GM18517 (cell line): ENCODE data around the gene SLC25A34.

ENCODE experiments used
- ATAC-seq: cut with Tn5 transposase; IDR thresholded peaks from one replicate; pipeline ENCODE4 v1.9.1; 2021; ENCODE audit warnings: mild to moderate bottlenecking, moderate library complexity; ENCODE audit not compliant: unreplicated experiment

Gene SLC25A34

DNA sequence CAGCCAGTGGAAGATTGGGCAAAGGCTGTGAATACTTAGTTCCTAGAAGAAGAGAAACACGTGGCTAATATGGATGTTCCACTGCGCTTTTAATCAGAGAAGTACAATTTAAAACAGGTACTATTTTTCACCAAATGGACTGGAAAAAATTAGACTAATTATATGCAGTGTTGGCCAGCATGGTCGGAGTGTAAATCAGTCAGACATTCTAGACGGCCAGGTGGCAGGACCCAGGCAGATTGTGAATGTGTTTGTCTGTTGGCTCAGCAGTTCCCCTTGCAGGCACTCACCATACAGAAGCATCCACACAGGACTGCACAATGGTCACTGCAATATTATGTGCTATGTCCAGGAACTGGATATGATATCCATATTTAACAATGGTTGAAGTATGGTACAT, 23.9 kb upstream of the SLC25A34 start:
- ATAC-seq = no peak

DNA sequence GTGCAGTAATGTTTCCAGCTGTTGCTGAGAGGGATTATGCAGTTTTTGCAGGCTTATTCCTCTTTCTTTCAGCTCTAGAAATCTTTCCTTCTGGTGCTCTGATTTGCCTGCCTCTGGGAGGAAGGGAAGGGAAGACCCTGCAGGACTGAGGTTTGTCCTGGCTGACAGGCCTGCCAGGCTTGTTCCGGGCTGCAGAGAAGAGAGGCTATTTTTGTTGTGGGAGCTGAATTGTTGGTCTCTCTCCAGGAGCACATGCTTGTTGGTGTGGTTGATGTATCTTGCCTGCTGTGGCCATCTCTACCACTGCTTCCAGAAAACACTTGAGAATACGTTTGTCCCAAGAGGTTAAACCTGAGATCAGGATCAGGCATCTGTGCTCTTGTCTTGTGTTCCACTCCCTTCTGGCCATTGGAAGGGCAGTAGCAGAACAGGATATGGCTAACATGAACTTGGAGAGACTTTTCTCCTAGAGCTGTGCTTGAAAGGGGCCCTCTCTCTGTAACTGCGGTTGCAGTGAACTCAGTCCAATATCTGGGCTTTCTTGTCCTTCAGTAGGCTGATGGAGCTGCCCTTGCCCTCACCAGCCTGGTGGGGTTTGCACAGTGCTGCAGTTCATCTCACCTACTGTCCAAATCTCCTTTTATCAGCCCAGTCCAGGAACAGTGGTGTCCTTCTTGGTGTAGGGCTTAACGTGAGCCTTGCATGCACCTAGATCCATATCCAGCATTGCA, 21.5 kb upstream of the SLC25A34 start:
- no peak for ATAC-seq

DNA sequence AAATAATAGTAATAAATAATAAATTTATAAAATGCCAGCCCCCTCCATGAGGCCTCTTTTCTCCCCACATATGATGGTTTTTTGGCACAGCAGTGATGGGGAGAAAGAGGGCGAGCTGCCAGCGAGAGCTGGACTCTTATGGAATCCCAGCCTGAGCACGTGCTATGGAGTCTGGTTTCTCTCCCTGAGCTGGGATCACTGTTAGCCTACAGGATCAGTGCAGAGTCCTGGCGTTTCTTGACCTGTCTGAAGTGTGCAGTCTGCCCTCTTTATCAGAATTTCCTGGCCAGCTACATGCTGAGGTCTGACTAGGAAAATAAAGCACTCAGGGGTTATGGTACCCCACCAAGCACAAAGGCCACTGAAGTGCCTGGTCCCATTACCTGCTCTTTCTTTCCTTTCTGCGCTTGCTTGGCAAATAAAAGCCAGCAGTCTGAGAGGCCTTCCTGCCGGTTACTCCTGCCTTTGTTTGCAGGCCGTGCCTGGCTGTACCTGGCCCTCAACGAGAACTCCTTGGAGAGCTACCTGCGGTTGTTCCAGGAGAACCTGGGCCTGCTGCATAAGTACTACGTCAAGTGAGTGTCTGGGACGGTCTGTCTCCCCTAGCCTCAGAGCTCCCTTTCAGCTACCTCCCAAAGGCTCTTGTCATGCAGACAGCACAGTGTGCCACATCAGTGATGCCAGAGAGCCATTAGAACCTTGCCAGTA, 18.5 kb upstream of the SLC25A34 start:
- ATAC-seq = no peak

DNA sequence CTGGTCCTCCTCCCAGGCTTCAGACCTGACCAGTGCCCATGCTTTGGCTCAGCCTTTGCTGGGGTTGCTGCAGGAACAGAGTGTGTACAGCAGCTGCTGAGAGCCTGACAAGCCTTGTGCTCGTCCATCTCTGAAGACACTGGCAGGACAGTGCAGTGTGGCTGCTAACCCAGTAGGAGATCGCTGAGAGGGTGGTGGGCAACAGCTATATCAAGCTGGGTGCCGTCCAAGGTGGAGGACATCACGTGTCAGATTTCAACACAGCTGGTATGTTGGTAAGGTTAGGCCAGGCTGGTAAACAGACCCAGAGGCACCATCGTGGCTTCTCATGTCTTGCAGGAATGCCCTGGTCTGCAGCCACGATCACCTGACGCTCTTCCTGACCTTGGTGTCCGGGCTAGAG, 17.9 kb upstream of the SLC25A34 start:
- ATAC-seq = no peak

DNA sequence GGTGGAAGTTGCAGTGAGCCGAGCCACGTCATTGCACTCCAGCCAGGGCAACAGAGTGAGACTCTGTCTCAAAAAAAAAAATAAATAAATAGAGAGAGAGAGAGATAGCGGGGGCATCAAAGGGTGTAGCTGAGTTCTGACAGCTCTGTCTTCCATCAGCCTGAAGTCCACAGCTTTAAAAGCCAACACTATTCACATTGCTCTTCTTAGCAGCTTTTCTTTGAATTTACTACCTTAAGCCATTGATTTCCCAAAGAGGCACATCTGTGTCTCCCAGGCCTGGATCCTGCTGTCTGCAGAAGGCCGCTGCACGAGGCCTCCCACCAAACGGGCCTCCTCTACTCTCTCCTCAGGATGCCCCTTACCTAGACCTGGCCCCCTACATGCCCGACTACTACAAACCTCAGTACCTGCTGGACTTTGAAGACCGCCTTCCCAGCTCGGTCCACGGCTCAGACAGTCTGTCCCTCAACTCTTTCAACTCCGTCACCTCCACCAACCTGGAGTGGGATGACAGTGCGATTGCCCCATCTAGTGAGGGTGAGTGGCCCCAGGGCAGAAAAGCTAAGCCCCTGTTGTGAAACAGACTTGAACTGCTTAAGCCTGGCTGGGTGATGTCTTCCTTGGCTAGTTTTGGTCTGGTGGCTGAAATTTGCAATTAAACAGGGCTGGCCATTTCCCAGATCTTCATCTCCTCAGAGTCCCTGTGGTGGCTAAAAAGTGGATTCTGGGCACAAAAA, 16.5 kb upstream of the SLC25A34 start:
- no peak for ATAC-seq

DNA sequence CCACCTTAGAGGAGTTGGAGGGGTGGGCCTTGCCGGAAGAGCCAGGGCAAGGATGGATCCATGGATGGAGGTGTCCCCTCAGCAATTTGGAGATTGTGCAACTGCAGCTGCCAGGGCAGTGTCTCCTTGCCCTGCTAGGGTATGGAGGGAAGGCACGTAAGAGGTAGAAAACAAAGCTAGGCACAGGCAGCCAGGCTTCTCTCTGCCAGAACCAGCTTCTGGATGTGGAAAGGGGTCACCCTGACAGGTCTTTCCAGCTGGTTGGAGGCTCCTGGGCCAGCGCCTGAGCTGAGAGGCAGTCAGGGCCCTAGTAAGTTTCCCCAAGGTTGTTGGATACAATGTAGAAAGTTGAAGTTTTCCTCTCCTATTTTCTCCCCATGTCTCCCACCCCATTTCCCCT, 15.2 kb upstream of the SLC25A34 start:
- no peak for ATAC-seq

DNA sequence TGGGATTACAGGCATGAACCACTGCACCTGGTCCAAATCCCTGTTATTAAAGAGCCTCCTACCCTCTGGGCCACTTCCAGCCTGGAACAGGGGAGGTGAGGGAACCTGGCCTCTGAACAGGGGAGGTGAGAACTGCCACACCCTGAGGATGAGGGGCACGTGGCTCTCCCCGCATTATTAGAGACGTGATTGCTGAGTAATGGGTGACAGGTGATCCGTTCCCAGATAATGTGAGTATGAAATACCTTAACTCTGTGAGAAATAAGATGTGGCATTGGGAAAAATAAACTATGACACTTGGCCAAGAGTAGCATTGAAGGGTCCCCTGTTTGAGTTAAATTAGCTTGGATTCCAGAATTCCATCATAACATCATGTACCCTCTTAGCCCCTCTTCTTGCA, 13.6 kb upstream of the SLC25A34 start:
- ATAC-seq = no peak

DNA sequence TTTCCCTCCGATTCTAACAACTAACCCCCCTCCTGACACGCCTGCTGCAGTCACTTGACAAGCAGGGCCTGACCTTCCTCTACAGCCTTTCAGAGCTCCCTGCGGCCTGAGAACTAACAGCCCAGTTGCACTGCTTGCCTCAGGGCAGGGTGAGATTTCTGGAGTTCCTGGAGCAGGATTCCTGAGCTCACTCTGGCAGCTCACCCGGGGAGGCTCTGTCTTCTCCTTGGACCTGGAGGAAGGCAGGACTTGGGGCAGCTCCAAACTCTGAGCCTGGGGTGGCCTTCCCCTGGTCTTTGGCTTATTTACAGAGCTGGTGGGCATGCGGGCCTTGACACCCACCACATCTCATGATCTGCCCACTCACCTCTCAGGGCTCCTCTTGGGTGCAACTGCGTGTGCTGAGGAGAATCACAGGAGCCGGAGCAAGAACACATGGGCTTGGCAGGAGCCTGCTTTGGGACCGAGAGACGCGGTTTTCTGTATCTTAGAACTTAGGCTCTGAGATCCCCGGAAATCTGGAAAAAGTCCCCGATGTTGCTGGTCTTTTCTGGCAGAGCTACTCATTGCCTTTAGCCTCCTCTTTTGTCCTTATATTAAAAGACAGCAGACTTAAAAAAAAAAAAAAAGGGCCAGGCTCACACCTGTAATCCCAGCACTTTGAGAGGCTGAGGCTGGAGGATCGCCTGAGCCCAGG, 13.1 kb upstream of the SLC25A34 start:
- ATAC-seq = no peak

DNA sequence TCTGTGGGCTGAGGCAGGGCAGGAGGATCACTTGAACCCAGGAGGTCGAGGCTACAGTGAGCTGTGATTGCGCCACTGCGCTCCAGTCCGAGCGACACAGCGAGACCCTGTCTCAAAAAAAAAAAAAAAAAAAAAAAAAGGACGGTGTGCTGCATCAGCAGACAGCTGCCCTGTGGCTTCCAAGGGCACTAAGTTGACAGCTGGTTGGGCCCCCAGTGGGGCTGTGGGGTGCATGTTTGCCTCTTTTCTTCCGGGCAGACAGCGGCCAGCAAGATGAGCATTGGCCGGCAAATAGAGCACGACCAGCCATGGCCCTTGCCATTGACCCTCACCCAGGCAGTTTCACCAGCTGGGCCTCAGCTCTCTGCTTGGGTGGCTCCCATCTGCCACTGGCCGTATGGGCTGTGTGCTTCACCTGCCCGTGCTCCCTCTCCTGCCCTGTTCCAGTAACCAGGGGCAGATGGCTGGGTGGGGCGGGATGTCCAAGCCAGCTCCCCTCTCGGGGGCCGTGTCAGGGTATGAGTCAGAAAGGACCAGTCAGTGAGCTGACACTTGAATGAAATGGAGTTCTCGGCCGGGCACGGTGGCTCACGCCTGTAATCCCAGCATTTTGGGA, 12.3 kb upstream of the SLC25A34 start:
- no peak for ATAC-seq

DNA sequence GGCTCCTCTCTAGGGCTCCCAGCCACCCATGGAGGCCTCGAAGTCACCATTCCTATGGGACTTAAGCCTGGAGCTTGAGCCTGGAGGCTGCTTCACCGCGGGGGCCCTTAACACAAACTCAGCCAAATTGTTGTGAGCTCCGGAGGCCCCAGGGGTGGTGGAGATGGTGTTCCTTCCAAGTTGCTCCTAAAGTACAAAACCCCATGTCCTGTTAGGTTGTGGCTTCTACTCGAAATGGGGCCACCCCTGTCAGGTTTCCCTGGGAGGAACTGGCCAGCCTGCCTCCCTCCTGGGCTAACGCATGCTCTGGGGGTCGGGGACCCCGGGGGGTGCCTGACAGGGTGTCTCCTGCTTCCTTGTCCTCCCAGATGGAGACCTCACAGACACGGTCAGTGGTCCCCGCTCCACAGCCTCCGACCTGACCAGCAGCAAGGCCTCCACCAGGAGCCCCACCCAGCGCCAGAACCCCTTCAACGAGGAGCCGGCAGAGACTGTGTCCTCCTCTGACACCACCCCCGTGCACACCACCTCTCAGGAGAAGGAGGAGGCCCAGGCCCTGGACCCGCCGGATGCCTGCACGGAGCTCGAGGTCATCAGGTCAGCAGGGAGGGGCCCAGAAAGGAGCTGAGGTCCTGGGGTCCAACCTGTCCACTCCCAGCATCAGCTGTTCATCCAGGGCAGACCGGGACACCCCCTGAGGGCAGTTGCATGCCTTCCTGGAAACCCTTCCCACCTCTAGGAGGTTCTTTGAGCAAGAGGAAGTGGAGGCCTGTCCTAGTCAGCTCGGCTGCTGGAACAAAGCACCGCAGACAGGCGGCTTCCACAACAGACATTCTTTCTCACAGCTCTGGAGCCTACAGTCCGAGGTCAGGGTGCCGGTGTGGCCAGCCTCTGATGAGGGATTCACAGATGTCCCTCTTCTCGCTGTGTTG, 10.8 kb upstream of the SLC25A34 start:
- ATAC-seq = no peak

DNA sequence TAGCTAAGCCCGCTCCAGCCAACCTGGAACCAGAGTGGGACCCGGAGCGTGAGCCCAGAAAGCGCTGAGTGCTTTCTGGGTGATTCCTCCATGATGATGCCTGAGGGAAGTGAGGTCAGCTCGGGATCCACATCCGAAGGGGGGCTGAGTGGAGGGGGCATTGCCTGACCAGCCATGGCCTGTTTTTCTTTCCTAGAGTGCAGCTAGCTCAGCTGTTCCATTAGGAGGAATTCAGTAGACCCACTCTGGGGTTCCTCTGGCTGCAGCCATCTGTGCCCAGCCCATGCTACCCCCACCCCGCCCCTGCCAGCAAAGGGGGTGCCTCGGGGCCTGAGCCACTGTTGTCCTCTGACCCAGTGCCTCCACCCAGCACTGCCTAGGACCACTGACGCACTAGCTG, 9.6 kb upstream of the SLC25A34 start:
- no peak for ATAC-seq

DNA sequence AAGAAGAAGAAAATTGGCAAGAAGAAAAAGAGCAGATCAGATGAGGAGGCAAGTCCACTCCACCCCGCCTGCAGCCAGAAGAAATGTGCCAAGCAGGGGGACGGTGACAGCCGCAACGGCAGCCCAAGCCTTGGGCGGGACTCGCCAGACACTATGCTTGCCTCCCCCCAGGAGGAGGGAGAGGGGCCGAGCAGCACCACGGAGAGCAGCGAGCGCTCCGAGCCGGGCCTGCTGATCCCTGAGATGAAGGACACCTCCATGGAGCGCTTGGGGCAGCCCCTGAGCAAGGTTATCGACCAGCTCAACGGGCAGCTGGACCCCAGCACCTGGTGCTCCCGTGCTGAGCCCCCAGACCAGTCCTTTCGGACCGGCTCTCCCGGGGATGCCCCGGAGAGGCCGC, 9.0 kb upstream of the SLC25A34 start:
- ATAC-seq = no peak

DNA sequence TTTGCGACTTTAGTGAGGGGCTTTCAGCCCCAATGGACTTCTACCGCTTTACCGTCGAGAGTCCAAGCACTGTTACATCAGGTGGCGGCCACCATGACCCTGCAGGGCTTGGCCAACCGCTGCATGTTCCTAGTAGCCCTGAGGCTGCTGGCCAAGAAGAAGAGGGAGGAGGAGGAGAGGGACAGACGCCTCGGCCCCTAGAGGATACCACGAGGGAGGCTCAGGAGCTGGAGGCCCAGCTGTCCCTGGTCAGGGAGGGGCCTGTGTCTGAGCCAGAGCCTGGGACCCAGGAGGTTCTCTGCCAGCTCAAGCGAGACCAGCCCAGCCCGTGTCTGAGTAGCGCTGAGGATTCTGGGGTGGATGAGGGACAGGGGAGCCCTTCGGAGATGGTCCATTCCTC, 8.6 kb upstream of the SLC25A34 start:
- ATAC-seq = no peak

DNA sequence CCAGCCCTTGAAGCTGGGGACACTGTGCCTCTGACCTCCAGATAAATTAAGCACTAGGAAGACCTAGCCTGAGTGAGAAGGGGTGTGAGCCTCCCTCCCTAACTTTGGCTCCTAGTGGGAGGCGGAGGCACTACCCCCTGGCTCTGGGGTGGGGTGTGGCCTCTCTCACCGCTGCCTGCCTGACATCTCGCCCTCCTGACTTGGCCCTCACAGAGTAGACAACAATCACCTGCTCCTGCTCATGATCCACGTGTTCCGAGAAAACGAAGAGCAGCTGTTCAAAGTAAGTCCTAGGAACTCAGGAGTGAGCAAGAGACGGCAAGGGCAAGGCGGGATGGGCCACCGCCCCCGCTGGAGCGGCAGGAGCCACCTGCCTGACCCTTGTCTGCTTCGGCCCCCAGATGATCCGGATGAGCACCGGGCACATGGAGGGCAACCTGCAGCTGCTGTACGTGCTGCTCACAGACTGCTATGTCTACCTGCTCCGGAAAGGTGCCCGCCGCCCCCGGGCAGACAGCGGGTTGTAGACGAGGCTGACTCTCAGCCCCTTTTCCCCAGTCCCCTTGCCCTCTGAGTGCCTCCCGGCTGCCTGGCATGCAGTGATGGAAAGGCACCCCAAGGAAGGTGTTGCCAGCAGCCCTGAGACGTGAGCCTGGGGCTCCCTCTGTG, 8.1 kb upstream of the SLC25A34 start:
- ATAC-seq = no peak

DNA sequence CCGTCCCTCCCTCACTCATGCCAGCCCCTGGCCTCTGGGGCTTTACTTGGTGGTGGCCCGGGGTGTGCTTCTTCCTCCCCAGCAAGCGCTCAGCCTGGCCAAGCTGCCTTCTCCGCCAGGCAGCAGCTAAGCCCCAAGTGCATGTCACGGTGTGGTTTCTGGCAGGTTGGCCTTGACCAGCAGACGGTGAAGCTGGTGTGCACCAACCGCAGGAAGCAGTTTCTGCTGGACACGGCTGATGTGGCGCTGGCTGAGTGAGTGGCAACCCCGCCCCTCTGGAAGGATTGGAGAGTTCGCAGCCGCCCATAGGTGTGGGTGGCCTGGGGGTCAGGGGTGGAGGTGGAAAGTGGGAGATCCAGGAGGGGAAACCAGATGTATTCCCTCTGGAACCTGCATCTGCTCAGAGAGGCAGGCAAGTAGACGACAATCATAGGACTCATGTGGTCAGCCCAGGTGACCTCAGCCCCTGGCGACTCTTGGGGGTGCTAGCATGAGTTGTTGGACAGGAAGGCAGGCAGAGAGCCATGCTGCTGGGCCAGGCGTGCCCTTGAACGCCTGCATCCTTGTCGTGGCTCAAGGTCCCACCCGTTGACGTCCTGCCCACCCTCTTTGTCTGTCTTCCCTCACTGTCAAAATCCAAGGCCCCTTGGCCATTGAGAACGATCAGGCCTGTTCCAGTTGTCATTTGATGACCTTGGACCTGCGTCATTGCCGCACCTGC, 7.0 kb upstream of the SLC25A34 start:
- ATAC-seq = no peak

DNA sequence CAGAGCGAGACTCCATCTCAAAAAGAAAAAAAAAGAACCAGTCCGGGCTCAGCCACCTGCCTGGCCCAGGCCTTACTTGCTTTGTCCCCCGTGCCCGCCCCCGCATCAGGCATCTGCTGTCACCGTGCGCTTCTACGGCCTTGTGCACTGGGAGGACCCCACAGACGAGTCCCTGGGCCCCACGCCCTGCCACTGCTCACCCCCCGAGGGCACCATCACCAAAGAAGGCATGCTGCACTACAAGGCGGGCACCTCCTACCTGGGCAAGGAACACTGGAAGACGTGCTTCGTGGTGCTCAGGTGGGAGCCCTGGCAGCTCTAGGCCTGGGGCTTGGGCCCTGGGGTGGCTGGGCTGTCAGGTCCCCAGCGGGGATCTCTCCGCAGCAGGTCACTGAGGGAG, 5.6 kb upstream of the SLC25A34 start:
- ATAC-seq = no peak

DNA sequence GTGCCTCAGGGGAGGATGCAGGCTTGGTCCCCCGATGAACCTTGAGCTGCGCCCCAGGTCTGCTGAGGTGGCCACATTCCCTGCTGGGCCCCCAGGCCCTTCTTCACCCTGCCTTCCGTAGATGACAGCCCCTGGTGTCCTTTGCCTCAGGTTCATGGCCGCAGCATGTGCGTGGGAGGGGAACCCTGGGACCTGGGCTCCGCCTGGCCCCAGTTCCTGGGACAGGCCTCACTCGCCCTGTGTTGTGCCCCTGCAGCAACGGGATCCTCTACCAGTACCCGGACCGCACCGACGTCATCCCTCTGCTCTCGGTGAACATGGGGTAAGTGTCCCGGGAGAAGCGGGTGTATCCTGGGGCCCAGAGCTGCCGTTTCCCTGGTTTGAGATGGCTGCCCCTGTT, 5.1 kb upstream of the SLC25A34 start:
- ATAC-seq = no peak

DNA sequence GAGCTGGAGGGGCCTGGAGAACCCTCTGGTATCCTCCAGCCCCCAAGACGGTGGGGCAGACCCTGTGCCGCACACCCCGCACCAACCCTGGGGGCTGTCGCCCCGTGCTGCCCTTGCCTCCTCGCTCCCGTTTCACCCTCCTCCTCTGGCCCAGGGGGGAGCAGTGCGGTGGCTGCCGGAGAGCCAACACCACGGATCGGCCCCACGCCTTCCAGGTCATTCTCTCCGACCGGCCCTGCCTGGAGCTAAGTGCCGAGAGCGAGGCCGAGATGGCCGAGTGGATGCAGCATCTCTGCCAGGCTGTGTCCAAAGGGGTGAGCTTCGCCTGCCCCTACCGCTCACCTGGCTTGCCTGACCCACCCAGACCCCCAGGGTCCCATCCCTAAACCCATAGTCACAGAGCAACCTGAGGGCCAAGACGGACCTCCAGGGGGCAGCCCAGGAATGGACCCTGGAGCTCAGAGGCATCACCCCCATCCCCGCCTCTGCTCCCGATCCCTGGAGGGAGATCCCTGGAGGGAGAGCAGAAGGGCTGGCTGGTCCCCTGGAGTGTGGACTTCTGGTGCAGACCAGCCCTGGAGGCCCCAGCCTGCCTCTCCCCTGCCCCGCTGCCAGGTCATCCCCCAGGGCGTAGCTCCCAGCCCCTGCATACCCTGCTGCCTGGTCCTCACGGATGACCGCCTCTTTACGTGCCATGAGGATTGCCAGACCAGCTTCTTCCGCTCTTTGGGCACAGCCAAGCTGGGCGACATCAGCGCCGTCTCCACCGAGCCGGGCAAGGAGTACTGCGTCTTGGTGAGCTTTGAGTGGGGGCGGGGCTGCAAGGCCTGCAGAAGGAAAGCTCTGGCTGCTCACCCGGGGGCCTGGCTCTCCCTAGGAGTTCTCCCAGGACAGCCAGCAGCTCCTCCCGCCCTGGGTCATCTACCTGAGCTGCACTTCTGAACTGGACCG, 4.0 kb upstream of the SLC25A34 start:
- no peak for ATAC-seq
